NCI-H446 treated with DMSO at 0.1 percent for 48 hours (cell line): ENCODE results near the gene SPN.
"Not testable (repeated sequence)": the region's sequence is repeated elsewhere in the genome, so short reads cannot be mapped to it uniquely, and the experiment has no call there.

Experiments used
- DNase-seq: peaks from one replicate; lab custom pipeline; 2025; lab: John Stamatoyannopoulos, UW

Gene SPN, protein sequence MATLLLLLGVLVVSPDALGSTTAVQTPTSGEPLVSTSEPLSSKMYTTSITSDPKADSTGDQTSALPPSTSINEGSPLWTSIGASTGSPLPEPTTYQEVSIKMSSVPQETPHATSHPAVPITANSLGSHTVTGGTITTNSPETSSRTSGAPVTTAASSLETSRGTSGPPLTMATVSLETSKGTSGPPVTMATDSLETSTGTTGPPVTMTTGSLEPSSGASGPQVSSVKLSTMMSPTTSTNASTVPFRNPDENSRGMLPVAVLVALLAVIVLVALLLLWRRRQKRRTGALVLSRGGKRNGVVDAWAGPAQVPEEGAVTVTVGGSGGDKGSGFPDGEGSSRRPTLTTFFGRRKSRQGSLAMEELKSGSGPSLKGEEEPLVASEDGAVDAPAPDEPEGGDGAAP

DNA sequence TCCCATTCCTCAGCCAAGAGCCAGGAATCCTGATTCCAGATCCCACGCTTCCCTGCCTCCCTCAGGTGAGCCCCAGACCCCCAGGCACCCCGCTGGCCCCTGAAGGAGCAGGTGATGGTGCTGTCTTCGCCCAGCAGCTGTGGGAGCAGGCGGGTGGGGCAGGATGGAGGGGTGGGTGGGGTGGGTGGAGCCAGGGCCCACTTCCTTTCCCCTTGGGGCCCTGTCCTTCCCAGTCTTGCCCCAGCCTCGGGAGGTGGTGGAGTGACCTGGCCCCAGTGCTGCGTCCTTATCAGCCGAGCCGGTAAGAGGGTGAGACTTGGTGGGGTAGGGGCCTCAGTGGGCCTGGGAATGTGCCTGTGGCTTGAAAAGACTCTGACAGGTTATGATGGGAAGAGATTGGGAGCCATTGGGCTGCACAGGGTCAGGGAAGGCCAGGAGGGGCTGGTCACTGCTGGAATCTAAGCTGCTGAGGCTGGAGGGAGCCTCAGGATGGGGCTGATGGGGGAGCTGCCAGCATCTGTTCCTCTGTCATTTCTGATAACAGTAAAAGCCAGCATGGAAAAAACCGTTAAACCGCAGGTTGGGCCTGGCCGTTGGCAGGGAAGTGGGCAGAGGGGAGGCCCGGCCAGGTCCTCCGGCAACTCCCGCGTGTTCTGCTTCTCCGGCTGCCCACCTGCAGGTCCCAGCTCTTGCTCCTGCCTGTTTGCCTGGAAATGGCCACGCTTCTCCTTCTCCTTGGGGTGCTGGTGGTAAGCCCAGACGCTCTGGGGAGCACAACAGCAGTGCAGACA lies at the start of gene SPN:
Gene SPN, plus strand, starts transcription at position 232 of the 791 bp plus-strand sequence. Its CDS starts 482 bp downstream, at position 714.
- DNase-seq: no peak

DNA sequence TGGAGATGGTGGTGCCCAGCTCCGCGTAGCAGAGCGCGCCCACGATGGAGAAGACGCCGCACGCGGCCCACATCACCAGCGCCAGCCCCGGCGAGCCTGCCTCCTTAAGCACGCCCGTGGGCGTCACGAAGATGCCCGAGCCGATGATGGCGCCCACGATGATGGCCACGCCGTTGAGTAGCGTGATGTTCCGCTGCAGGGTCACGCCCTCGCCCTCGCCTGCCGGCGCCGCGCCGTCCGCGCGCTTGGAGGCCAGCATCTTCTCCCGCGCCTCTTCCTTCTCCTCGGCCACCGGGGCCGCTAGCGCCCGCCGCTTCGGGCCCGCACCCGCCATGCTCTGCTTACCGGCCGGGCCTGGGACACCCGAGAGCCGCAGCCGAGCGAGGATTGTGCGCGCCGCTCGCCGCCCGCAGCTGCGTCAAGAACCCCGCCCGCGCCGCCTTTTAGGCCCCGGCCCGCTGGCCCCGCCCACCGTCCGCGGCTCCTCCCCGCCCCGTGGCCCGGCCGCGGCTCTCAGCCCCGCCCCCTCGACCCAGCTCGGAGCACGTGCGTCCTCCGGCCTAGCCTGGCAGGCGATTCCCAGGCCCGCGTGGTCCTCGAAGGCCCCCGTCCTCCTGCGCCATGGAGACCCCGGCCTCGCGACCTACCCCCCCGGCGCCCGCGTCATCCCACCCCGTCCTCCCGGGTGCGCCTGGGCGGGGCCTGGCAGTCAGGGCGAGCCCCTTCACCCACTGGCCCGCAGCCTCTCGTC lies 49.6 kb upstream of the SPN start:
- DNase-seq: peak; percentile 52

DNA sequence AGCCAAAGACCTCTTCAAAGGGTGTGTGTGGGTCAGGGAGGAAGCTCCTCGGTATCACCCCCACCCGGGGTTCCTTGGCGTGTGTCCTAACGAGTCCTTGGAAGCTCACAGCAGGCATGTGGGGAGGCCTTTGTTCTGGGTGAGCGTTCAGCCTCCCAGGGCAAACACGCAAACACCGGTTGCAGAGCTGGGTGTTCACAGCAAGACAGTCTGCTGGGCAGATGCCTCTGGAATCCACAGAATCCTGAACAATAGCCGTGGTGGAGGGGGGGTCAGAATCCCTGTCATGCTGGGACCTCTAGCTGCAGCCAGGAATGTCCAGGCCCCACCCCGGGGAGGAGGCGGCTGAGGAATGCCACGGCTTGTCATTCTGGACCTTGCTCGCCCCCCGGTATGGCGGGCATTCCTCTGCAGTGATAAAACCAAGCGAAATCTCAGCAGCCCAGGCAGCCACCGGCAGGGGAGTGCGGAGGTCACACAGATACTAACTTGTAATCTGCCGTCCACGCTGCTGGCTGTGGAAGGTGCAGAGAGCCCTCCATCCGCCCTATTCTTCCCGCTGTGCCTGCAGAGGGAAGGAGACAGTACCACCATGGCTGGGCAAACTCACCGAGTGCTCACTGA lies 48.2 kb upstream of the SPN start:
- DNase-seq: not testable (repeated sequence)

DNA sequence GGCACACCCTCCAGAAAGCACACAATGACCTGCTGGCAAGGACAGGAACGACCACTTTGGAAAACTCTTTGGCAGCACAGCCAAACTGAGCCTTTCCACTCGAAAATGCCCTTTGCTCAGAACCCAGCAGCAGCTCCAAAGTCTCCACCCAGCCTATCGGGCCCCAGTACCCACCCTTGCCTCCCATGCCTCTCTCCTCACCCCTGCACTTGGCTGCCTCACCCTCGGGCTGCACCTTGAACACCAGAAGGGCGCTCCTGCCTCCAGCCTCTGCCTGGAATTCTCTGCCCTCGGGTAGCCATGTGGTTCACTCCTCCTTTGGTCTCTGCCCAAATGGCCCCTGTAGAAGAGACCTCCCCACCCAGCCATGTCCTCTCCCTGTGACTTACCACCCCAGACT lies 46.9 kb upstream of the SPN start:
- DNase-seq: not testable (repeated sequence)

DNA sequence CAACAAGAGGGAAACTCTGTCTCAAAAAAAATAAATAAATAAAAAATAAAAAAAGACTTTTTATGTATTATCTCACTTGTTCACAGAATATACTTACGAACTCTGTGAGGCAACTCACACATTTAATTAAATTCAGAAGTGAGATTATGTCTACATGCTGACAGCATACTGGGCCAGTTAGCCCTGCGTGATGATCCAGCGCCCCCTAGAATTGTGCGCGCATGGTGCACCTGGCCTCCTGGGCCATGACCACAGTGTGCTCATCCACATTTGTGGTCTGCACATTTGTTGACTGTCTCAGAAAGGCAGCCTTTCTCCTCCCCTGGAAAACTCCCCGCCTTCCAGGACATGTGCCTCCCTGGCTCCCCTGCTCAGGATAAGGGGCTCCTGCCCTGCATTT lies 42.5 kb upstream of the SPN start:
- DNase-seq: not testable (repeated sequence)

DNA sequence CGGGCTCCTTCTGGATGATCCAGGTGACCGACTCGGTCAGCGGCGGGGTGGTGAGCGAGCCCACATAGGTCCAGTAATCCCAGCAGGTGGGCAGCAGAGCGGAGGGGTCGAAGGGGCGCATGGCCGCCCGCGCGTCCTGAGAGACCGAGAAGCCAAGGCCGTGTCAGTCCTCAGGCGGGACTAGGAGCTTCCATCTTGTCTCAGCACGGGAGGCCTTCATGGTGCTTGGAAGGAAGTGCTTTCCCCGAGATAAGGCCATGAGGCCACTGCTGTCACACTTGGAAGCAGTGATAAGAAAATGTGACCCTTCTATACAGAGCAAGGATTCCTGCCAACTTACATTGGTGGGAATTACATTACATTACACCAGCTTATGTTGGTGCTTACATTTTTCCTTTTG lies 40.3 kb upstream of the SPN start:
- not testable (repeated sequence) for DNase-seq

DNA sequence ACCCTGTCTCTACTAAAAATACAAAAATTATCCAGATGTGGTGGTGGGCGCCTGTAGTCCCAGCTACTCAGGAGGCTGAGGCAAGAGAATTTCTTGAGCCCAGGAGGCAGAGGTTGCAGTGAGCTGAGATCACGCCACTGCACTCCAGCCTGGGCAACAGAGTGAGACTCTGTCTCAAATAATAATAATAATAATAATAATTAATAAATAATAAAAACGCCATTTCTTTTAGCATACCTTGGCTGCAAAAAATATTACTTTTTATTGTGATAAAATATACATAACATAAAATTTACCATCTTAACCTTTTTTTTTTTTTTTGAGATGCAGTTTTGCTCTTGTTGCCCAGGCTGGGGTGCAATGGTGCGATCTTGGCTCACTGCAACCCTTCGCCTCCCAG lies 39.8 kb upstream of the SPN start:
- not testable (repeated sequence) for DNase-seq

DNA sequence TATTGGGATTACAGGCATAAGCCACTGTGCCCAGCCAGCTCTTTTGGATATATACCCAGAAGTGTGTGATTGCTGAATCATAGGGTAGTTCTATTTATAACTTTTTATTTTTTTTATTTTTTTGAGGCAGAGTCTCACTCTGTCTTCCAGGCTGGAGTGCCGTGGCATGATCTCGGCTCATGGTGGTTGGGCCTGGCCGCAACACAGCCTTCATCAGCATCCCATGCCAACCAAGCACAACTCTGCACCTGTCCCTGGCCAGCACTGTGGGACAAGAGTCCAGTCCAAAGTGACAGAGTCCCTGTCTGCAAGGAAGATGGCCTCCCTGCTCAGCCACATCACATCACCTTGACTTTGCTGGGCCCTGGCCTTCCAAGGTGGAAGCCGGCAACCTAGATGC lies 37.9 kb upstream of the SPN start:
- not testable (repeated sequence) for DNase-seq

DNA sequence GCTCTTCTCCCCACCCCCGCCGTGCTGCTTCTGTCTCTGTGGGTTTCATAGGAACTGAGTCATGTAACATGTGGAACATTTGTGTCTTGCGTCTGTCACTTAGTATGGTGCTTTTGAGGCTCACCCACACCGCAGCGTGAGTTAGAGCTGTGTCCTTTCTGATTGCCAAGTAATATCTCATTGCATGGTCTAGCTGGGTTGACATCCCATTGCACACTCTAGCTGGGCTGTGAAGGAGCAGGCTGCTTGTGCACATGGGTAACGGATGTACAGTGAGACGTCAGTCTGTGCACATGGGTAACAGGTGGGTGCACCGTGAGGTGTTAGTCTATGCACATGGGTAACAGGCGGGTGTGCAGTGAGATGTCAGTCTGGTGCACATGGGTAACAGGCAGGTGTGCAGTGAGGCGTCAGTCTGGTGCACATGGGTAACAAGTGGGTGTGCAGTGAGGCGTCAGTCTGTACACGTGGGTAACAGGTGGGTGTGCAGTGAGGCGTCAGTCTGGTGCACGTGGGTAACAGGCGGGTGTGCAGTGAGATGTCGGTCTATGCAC lies 36.2 kb upstream of the SPN start:
- not testable (repeated sequence) for DNase-seq

DNA sequence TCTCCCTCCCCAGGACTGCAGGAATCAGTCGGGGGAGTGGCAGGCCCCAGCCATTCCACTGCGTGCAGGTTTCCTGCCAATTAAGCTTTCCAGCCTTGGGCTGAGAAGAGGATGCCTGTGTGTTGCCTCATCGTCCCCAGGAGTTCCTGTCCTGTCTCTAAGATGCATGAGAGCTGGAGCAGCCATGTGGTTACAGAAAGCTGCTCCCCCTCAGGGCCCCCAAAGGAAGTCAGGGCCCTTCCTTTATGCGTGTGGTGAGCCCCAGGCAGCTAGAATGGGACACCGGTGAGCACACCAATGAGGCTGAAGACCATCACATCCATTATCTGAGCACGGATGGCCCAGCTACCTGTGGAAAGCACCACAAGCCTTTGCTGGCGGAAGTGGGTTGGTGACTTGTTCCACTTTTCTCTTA lies 35.4 kb upstream of the SPN start:
- not testable (repeated sequence) for DNase-seq

DNA sequence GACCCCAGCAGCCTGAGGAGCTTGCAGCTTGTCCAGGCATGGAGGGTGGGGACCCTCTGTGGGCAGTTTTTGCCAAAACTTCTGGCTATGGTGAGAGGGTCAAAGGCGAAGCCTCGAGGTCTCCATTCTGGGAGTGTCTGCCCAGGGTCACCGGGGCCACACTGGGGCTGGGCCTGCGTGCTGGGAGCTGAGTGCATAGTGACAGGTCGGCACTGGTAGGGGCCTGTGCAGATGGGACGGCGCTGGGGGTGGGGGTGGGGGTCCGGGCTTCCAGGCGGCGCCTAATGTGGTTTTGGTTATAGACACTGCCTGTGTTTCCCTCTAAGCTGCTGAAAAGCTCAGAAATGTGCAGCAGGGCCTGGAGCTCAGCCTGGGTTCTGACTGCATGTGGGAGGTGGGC lies 34.3 kb upstream of the SPN start:
- DNase-seq: not testable (repeated sequence)

DNA sequence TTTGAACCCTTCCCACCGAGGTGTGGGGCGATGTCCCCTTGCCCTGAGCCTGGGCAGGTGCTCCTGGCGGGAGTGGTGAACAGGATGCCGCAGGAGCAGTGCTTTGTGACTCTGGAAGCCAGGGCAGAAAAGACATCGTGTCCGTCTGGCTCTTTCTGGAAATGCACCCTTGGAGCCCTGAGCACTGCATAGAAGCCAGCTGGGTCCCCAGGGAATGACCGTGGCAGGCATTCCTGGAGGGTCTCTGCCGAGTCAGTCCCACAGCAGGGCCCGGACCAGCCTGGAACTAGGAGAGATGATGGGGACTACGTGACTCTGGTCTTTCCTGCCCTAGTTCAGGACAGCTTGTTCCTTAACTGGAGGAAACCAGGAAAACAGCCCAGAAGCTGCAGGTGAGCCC lies 33.7 kb upstream of the SPN start:
- DNase-seq: not testable (repeated sequence)

DNA sequence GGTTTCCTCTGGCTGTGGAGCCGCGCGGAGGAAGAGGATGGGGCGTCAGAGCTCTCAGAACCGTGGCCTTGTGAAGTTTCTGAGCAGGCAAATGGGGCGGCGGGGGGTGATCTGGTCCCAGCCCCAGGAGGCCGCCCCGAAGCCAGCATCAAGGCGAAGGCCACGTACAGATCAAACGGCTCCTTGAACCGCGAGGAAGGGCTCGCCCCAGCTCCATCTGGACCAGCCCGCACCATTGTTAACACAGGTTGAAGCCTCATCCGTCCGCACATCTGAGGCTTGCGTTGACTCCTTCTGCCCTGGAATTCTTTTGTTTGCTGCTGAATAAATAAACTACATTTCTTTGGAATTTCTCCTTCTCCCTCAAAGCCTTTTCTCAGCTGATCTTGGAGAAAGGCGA lies 31.4 kb upstream of the SPN start:
- not testable (repeated sequence) for DNase-seq

DNA sequence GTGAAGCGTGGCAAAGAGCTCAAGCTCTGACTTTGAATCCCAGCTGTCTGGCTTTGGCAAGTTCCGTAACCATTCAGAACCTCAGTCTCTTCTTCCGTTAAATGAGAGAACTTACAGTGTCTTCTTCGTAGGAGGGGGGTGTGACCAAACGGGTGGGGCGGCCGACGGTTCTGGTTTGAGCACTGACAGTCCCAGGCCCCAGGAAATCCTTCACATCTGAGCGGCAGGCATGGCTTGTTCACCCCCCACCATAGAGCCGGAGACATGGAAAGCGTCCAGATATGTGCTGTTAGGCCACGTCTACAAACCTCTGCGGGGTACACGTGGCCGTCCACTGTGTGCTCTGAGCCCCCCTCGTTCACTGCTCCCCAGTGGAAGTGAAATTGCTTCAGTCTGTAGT lies 27.1 kb upstream of the SPN start:
- not testable (repeated sequence) for DNase-seq

DNA sequence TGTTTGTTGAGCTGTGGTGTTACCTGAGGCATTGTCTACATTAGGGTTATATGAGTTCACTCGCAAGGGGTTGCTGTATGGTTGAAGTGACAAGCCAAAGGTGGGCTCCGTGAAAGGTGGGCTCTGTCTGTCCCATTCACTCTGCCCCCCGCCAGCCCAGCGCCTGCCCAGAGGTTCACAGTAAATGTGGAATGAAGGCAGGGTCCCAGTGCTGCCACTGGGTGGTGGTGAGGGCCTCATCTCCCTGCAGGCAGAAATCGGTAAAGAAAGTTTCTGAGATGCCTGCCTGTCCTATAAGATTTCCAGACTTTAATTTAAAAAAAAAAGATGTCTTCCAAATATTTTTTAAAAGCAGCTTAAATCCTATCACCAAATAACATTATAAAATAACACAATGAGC lies 26.7 kb upstream of the SPN start:
- not testable (repeated sequence) for DNase-seq

DNA sequence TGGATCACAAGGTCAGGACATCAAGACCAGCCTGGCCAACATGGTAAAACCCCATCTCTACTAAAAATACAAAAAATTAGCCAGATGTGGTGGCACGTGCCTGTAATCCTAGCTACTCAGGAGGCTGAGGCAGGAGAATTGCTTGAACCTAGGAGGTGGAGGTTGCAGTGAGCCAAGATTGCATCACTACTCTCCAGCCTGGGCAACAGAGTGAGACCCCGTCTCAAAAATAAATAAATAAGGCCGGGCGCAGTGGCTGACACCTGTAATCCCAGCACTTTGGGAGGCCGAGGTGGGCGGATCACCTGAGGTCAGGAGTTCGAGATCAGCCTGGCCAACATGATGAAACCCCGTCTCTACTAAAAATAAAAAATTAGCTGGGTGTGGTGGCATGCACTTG lies 24.3 kb upstream of the SPN start:
- not testable (repeated sequence) for DNase-seq

DNA sequence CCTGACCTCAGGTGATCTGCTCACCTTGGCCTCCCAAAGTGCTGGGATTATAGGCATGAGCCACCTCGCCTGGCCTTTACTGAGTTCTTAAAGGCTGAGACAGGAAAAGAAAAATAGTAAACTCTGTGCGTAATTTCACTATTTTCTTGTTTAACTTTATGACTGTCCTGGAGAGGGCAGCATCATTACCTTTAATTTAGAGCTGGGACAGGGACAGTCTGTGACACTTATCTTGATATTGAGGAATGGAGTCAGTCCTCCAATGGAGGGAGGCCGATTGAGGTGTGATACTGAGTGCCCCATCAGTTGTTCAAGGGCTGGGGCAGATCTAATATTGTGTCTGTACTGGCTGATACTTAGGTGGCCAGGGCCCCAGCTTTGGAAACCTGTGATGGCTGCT lies 21.5 kb upstream of the SPN start:
- DNase-seq: no peak

DNA sequence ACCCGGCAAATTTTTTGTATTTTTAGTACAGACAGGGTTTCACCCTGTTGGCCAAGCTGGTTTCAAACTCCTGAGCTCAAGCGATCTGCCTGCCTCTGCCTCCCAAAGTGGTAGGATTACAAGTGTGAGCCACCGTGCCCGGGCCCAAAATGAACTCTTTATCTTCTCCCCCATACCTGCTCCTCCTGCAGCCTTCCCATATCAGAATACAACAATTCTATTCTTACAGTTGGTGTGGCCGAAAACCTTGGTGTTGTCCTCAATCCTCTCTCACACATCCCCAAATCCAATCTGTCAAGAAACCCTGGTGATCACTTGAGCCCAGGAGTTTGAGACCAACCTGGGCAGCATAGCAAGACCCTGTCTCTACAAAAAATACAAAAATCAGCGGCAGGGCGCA lies 19.5 kb upstream of the SPN start:
- DNase-seq: no peak

DNA sequence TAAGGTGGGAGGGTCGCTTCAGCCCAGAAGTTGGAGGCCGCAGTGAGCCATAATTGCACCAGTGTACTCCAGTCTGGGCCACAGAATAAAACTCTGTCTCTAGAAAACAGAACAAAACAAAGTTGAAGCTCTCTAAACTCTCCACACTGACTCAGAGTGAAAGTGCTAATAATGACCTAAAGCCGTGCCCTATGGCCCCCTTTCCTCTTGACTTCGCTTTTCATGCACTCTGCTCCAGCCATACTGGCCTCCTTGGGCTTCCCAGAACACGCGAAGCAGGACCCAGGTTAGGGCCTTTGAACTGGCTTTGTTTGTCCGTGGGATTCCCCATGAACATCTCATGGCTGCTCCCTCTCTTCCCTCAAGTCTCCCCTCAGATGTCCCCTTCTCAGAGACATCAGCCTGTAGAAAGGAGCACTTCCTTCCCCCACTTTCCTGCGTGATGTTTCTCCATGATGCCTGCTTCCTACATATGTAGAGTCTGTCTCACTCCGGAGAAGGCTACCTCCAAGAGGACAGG lies 18.6 kb upstream of the SPN start:
- no peak for DNase-seq

DNA sequence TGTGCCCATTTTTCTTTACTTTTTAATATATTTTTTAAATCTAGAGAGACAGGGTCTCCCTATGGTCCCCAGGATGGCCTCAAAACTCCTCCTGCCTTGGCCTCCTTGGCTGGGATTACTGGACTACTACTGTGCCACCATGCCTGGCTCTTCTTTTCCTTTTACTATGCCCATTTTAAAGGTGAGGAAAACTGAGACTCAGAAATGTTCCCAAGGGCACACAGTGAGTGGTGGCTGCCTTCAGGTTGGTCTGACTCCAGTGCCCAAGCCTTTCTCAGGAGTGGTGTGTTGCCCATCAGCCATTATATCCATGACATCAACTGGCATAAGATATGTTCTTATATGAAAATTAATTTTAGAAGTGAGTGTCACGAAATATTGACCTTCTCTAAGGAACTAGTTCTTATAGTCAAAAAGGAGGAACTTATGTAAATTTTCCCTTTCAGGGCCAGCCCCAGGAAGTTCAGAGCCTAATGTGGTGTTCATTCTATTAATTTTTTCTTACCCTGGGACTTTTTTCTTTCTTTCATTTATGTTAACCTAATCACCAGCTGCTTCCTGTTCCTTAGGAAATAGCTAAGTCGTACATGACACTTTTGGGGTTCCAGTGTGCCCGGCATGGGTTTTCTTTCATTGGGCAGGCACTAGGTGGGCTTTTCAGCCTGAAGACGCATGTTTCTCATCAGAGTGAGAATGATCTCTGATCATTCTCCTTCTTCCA lies 17.9 kb upstream of the SPN start:
- DNase-seq: no peak

DNA sequence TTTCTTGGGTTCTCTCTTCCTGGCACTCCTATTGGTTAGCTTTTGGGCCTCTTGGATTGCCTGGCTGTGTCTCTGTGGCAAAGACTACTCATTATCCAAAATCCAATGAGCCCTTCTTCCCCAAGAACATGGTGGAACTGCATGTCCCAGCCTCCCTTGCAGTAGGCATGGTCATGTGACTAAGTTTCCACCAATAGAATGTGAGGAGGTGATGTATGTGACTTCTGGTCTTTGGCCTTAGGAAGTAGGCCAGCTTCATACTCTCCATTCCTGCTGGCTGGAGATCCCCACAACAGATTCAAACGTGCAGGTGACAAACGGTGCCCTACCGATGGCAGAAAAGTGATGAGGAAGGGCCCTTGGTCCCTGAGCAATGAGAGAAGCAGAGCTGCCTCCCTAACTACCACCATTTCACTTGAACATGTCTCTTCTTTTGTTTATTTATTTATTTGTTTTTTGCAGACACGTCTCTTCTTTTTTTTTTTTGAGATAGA lies 17.3 kb upstream of the SPN start:
- no peak for DNase-seq
